Hepatocyte (in vitro differentiated cells): ENCODE measurements around the gene DISC1.

ENCODE experiments used
- CTCF ChIP-seq: fragments of 200-600 bp; sonication (generic); IDR thresholded peaks from 2 replicates; pipeline ENCODE4 v1.5.1; 2016; ENCODE audit warnings: antibody characterized with exemption, mild to moderate bottlenecking; ENCODE audit not compliant: poor library complexity
- EZH2 ChIP-seq: fragments of 200-600 bp; sonication (generic); IDR thresholded peaks from 2 replicates; pipeline ENCODE4 v1.6.1; 2016; ENCODE audit warnings: antibody characterized with exemption, mild to moderate bottlenecking, borderline replicate concordance
- EZH2phosphoT487 ChIP-seq: fragments of 200-600 bp; sonication (generic); IDR thresholded peaks from one replicate; pipeline ENCODE4 v1.6.1; 2018; ENCODE audit warnings: antibody characterized with exemption, mild to moderate bottlenecking, low read depth, moderate library complexity; ENCODE audit not compliant: unreplicated experiment, severe bottlenecking

DNA sequence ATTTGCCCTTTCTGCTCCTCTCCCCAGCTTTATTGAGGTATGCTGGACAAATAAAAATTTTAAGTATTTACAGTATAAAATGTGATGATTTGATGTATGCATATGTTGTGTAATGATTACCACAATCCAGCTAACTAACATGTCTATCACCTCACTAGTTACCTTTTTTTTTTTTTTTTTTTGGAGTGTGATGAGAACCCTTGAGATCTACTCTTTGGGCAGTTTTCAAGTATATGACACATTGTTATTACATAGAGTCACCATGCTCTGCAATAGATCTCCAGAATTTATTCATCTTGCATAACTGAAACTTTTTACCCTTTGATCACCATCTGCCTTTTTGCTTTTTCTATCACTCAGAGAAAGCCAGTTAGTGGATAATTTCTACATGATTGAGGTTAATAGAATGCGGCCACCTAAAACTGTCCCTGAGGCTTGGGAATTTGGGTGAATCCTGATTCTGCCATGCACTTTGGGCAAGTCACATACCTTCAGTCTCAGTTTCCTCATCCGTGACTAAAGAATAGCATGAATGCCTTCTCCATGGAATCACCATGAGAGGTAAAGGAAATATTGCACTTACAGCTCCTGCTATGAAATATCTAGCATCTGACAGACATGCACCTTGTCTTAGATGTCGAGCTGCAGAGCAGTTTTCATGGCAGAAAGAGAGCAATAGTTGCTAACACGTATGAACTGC, 295.2 kb downstream of the DISC1 start:
- TF ChIP-seq CTCF (no peak), EZH2 (no peak), EZH2phosphoT487 (no peak)
